ENCODE data around the gene MIOS.
A peak's percentile ranks its signal among the peaks of the same experiment; 100 is the strongest.

The MIOS gene

DNA sequence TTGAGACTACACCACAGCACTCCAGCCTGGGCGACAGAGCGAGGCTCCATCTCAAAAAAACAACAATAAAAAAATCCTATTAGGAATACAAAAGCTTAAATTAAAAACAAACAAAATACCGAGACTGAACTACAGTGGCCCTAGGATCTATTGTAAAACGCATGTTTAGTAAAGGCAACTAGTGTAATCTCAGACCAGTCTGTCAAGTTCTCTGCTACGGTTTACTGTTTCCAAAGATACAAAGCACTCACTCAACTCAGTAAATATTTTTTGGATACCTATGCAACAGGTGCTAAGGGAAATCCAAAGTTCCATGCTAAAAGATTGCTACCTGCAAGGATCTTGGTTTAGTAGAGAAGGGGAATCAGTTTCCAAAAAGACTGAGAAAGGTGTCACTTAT is 3.4 kb upstream of the MIOS start:
- TF ChIP-seq, protein P1, sequence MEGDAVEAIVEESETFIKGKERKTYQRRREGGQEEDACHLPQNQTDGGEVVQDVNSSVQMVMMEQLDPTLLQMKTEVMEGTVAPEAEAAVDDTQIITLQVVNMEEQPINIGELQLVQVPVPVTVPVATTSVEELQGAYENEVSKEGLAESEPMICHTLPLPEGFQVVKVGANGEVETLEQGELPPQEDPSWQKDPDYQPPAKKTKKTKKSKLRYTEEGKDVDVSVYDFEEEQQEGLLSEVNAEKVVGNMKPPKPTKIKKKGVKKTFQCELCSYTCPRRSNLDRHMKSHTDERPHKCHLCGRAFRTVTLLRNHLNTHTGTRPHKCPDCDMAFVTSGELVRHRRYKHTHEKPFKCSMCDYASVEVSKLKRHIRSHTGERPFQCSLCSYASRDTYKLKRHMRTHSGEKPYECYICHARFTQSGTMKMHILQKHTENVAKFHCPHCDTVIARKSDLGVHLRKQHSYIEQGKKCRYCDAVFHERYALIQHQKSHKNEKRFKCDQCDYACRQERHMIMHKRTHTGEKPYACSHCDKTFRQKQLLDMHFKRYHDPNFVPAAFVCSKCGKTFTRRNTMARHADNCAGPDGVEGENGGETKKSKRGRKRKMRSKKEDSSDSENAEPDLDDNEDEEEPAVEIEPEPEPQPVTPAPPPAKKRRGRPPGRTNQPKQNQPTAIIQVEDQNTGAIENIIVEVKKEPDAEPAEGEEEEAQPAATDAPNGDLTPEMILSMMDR (IDR thresholded peaks at IDR 0.05; ENCODE audit: insufficient read depth, low read depth, low read length, missing control alignments): no peak
- DNase-seq (ENCODE audit: low read depth): no peak

DNA sequence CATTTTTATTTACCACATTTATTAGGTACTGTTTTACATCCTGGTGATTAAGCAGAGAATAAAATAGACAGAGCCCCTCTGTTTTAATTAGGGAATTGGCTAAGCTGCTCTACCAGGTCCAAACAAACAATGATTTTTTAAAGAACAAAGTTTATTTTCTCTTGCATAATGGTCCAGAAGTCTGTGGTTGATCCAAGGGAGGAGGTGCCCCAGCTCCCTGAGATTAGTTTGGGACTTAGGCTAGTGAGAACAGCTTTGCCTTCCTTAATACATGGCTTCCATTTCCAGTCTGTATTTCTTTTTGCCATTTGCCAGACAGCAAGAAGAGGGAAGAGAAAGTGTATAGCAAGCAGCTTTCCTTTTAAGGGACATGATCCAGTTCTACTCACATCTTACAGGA is 2.9 kb upstream of the MIOS start:
- no peak overlapping the region for H3K4me3 ChIP-seq (ENCODE audit: low read depth, low read length)
- no peak for DNase-seq (ENCODE audit: low read depth)
- TF ChIP-seq, protein P1 (IDR thresholded peaks at IDR 0.05; ENCODE audit: insufficient read depth, low read depth, low read length, missing control alignments): no peak

More for the DNA sequence above, 3.4 kb upstream of the MIOS start:
- H3K4me3 ChIP-seq (ENCODE audit: low read depth, low read length): no peak overlapping the region

DNA sequence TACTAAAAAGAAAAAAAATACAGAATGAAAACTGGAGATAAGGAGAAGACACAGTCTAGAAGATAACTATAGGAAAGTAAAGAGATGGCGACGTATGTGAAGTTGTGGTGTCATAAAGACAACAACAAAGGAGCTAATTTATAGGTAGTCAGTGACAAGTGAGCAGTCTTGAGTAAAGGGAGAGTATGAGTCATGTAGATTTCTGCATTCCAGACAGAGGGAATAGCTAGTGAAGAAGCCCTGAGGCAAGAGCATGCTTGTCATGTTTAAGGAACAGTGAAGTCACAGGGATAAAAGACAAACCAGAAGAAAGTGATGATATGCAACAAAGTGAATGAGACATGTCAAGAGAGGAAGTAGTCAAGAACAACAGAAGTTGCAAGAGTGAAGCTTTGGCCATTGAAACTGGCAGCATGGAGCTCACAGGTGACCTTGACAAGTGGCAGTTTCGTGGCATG is 2.3 kb upstream of the MIOS start:
- H3K4me3 ChIP-seq (ENCODE audit: low read depth, low read length): no peak overlapping the region
- TF ChIP-seq, protein P1 (IDR thresholded peaks at IDR 0.05; ENCODE audit: insufficient read depth, low read depth, low read length, missing control alignments): no peak
- no peak for DNase-seq (ENCODE audit: low read depth)

DNA sequence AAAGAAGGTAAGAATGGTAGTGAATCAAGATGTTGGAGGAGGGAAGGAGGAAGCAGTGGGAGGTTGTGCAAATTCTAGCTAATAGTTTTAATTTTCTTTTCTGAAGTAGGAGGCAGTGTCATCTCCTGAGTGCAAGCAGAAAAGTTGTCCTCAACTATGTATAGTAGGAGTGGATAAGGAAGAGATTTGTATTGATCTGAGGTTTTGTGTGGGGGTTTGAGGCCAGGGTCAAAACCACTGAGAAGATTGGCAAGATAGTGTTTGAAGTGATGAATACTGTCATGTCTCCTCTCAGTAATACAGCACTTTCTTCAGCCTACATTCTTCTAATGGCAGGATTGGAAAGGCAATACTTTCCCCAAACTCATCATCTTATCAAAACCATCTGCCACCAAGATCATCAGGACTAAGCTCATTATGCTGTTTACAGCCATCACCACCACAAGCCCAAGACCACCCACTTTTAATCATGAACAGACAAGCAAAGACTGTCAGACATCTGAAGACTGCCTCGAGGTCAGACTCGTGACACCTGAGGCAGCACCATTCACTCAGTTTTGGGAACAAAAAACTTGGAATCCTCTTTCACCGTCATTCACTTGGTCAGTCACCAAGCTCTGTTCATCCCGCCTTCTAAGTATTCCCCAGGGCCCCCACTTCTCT is 1.5 kb upstream of the MIOS start:
- DNase-seq (ENCODE audit: low read depth): no peak
- TF ChIP-seq, protein P1 (IDR thresholded peaks at IDR 0.05; ENCODE audit: insufficient read depth, low read depth, low read length, missing control alignments): no peak
- H3K4me3 ChIP-seq (ENCODE audit: low read depth, low read length): no peak overlapping the region

DNA sequence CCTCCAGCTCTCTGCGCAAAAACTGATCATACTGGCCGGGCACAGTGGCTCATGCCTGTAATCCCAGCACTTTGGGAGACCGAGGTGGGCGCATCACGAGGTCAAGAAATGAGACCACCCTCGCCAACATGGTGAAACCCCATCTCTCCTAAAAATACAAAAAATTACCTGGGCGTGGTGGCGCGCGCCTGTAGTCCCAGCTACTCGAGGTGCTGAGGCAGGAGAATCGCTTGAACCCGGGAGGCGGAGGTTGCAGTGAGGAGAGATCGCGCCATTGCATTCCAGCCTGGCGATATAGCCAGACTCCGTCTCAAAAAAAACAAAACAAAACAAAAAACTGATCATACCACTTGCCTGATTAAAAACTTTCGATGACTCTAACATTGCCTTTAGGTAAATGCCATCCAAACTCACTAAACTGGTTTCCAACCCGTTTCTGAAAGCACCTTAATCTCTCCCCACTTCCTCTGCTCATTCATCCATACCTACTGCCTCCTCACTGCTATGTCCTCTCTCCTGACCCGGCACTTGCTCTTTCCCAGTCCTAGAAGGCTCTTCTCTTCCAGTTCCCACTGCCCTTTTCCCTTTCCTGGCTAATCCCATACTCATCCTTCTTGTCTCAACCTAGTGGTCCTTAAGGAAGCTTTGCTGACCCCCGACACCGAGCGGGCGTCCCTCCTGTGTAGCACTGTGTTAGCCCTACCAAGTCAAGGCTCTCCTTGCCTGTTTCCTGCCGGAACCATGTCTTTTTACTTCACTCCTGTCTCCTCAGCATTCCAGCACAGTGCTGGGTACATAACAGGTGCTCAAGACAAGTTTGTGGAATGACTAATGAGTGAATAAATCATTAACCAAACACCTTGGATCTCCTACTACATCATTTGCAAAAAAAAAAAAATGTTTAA is 686 bp upstream of the MIOS start:
- no peak for DNase-seq (ENCODE audit: low read depth)
- peak overlapping the region; percentile 87 for H3K4me3 ChIP-seq (ENCODE audit: low read depth, low read length)
- TF ChIP-seq, protein P1 (IDR thresholded peaks at IDR 0.05; ENCODE audit: insufficient read depth, low read depth, low read length, missing control alignments): no peak

DNA sequence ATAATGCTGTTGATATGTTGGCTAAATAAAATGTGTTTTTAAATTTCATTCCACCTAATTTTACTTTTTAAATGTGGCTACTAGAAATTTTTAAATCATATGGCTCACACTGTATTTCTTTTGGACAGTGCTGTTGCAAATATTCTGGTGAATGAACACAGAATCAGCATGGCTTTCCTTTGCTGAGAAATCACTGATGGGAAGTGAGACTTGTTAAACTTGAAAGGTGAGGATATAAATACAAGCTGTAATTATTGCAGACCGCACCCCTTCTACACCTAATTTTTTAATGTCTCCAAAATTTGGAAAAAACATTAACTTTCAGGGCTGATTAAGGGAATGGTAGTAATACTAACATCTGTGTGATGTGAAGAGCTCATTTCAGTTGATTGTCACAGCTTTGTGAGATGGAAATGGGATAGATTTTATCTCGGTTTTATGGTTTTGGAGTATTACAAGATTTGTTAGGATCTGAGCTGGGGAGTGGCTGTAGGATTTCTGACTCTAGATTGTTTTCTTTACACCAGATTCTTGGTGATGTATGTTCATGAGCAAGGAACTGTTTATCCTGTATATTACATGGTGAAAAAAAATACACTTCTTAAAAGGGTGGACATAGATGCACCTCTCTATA is 1.3 kb downstream of the MIOS start:
- H3K4me3 ChIP-seq (ENCODE audit: low read depth, low read length): peak overlapping the region; percentile 87
- DNase-seq (ENCODE audit: low read depth): peak; percentile 30
- TF ChIP-seq, protein P1 (IDR thresholded peaks at IDR 0.05; ENCODE audit: insufficient read depth, low read depth, low read length, missing control alignments): no peak

All from GM12865 (cell line).